Endothelial cell of umbilical vein (primary cell): ENCODE data around the gene CCHCR1. TPM values are rescaled to one million over a fixed set of nuclear protein-coding genes. Genes with fewer than 3 reads are reported as not detected.

Source experiments
- BruUV-seq: library from RNA; stranded (reverse); fragments of 400-500 nt; replicated peaks from 2 replicates; lab custom pipeline; 2021; lab: Mats Ljungman, UMichigan
- CTCF ChIA-PET: fragments of 300-600, 350-600 bp; sonication (Branson Sonifier 250); formaldehyde crosslinking; loops from one replicate; lab custom pipeline; 2021; ENCODE audit warnings: antibody characterized with exemption, inconsistent platforms; lab: Charles Lee
- POLR2A ChIA-PET: fragments of 300-600, 350-600 bp; sonication (Branson Sonifier 250); formaldehyde crosslinking; loops from one replicate; lab custom pipeline; 2021; ENCODE audit warnings: antibody characterized with exemption, inconsistent platforms; lab: Charles Lee
- DNase-seq: peaks from one replicate; pipeline ENCODE4 v3.0.0-alpha.2; 2011; ENCODE audit warnings: low read depth, low spot score
- FAIRE-seq: peaks from 2 replicates; lab custom pipeline; 2011; peaks lifted over from hg19 to GRCh38; lab: Jason Lieb, UNC
- H2AFZ ChIP-seq: 2 replicates; pipeline ENCODE4 v1.6.0; 2012; ENCODE audit warnings: low read depth, low read length, control low read depth, inconsistent platforms
- H3K27ac ChIP-seq: 2 replicates; pipeline ENCODE4 v1.5.1; 2011; ENCODE audit warnings: low read depth, mild to moderate bottlenecking, control low read depth, low read length, moderate library complexity; ENCODE audit not compliant: insufficient read depth
- H3K27me3 ChIP-seq, 2 experiments: 2 replicates each; pipeline versions ENCODE4 v1.6.0 to v1.6.1; 2011; ENCODE audit warnings: low read length in 2 of 2, mixed read lengths in 1 of 2; ENCODE audit not compliant: control insufficient read depth in 2 of 2, insufficient read depth in 2 of 2
- H3K36me3 ChIP-seq, 2 experiments: 2 replicates in 1 of 2; 3 replicates in 1 of 2; pipeline ENCODE4 v1.5.1; 2011; ENCODE audit warnings: low read length in 2 of 2, mild to moderate bottlenecking in 1 of 2, moderate library complexity in 1 of 2; ENCODE audit not compliant: control insufficient read depth in 2 of 2, insufficient read depth in 2 of 2; ENCODE audit errors: extremely low read depth in 1 of 2
- H3K4me1 ChIP-seq: 3 replicates; pipeline ENCODE4 v1.5.1; 2011; ENCODE audit warnings: mild to moderate bottlenecking, low read length; ENCODE audit not compliant: control insufficient read depth, insufficient read depth; ENCODE audit errors: extremely low read depth
- H3K4me2 ChIP-seq: 2 replicates; pipeline ENCODE4 v1.6.1; 2011; ENCODE audit warnings: low read length, control low read depth, mixed read lengths; ENCODE audit not compliant: insufficient read depth
- H3K4me3 ChIP-seq, 3 experiments: fragments of 200-600 bp in 1 of 3; sonication (generic), shearing (Covaris generic) in 1 of 3; replicated peaks in 1 of 3; 2 replicates each; pipeline ENCODE4 v1.5.1; 2011 to 2016; ENCODE audit warnings: control low read depth in 3 of 3, low read length in 3 of 3, mild to moderate bottlenecking in 2 of 3, inconsistent platforms in 1 of 3, low read depth in 1 of 3, moderate library complexity in 1 of 3; ENCODE audit not compliant: insufficient read depth in 1 of 3
- H3K79me2 ChIP-seq: 2 replicates; pipeline ENCODE4 v1.6.0; 2012; ENCODE audit warnings: low read length, inconsistent platforms; ENCODE audit not compliant: control insufficient read depth, insufficient read depth
- H3K9ac ChIP-seq: replicated peaks from 2 replicates; pipeline ENCODE3; 2011; ENCODE audit warnings: low read length, control low read depth; ENCODE audit not compliant: insufficient read depth; ENCODE audit errors: extremely low read depth
- H3K9me1 ChIP-seq: replicated peaks from 3 replicates; pipeline ENCODE4 v1.6.0; 2011; ENCODE audit warnings: mild to moderate bottlenecking, low read length; ENCODE audit not compliant: control insufficient read depth, insufficient read depth; ENCODE audit errors: extremely low read depth
- H3K9me3 ChIP-seq: replicated peaks from 2 replicates; pipeline ENCODE4 v1.5.1; 2012; ENCODE audit warnings: low read length, inconsistent platforms; ENCODE audit not compliant: control insufficient read depth, insufficient read depth
- H4K20me1 ChIP-seq: replicated peaks from 2 replicates; pipeline ENCODE3; 2011; ENCODE audit warnings: mild to moderate bottlenecking, low read length; ENCODE audit not compliant: control insufficient read depth, insufficient read depth; ENCODE audit errors: extremely low read depth
- EZH2 ChIP-seq: IDR thresholded peaks from 2 replicates; pipeline ENCODE4 v1.6.1; 2012; ENCODE audit warnings: borderline replicate concordance, low read depth, mild to moderate bottlenecking, moderate library complexity, low read length, inconsistent platforms; ENCODE audit not compliant: severe bottlenecking
- FOS ChIP-seq: IDR thresholded peaks from 2 replicates; pipeline ENCODE4 v1.6.1; 2011; ENCODE audit warnings: mild to moderate bottlenecking, low read length, moderate library complexity, borderline replicate concordance; ENCODE audit not compliant: insufficient read depth
- GATA2 ChIP-seq: IDR thresholded peaks from 2 replicates; pipeline ENCODE4 v1.7.0; 2011; ENCODE audit warnings: low read depth, mild to moderate bottlenecking, moderate library complexity, mixed read lengths, low read length; ENCODE audit not compliant: insufficient read length, insufficient read depth
- JUN ChIP-seq: IDR thresholded peaks from 2 replicates; pipeline ENCODE4 v1.6.1; 2011; ENCODE audit warnings: borderline replicate concordance, low read depth; ENCODE audit not compliant: insufficient read length, insufficient read depth
- MYC ChIP-seq: IDR thresholded peaks from one replicate; pipeline ENCODE4 v1.6.1; 2011; ENCODE audit warnings: mild to moderate bottlenecking, low read depth, low read length
- POLR2A ChIP-seq: IDR thresholded peaks from 2 replicates; pipeline ENCODE4 v1.6.1; 2012; ENCODE audit warnings: low read depth, mild to moderate bottlenecking, control low read depth, low read length
- POLR2AphosphoS5 ChIP-seq: IDR thresholded peaks from 2 replicates; pipeline ENCODE4 v1.6.1; 2012; ENCODE audit warnings: low read depth, mild to moderate bottlenecking, control low read depth, low read length, moderate library complexity; ENCODE audit not compliant: insufficient read depth
- dilution Hi-C: fragments of 300-500 bp; cut with MboI; formaldehyde crosslinking; loops from one replicate; pipeline ENCODE4 v1.15.0; 2019; ENCODE audit warnings: low sequenced_read_pairs; ENCODE audit not compliant: extremely low pct_ligation_motif_present
- intact Hi-C: fragments of 100-400 bp; cut with micrococcal nuclease; formaldehyde crosslinking; loops from one replicate; pipeline ENCODE4 v1.10.0; 2022
- polyA plus RNA-seq, 4 experiments: library from polyadenylated mRNA; depleted of rRNA in 3 of 4; stranded (reverse) in 3 of 4; unstranded in 1 of 4; fragments of >200 nt; gene quantifications; 2 replicates each; pipeline versions ENCODE4 v1.2.1 to v1.2.3, GENCODE V29; 2011 to 2012; ENCODE audit warnings: missing spikeins in 1 of 4
- total RNA-seq: library from RNA; stranded (reverse); gene quantifications from 2 replicates; pipeline ENCODE4 v1.2.3, GENCODE V29; 2021
- TF ChIP-seq, protein P1 (sequence below): IDR thresholded peaks from 2 replicates; pipeline ENCODE4 v1.6.1; 2011; ENCODE audit not compliant: insufficient read depth, insufficient read length
- TF ChIP-seq, protein P2 (sequence below), 2 donors: IDR thresholded peaks; 1 replicate in 1 of 2; 2 replicates in 1 of 2; pipeline ENCODE4 v1.5.1; 2011; ENCODE audit warnings: low read length in 2 of 2, mild to moderate bottlenecking in 2 of 2, moderate library complexity in 2 of 2, control low read depth in 1 of 2, inconsistent platforms in 1 of 2, low read depth in 1 of 2; ENCODE audit not compliant: insufficient read depth in 1 of 2; ENCODE audit errors: extremely low read depth in 1 of 2

The CCHCR1 gene
- total and polyA plus RNA-seq, 2 donors (not counting 3 experiments of a cell fraction or from before 2014, with no cell fraction given) = 12.8 to 23.2 TPM

DNA sequence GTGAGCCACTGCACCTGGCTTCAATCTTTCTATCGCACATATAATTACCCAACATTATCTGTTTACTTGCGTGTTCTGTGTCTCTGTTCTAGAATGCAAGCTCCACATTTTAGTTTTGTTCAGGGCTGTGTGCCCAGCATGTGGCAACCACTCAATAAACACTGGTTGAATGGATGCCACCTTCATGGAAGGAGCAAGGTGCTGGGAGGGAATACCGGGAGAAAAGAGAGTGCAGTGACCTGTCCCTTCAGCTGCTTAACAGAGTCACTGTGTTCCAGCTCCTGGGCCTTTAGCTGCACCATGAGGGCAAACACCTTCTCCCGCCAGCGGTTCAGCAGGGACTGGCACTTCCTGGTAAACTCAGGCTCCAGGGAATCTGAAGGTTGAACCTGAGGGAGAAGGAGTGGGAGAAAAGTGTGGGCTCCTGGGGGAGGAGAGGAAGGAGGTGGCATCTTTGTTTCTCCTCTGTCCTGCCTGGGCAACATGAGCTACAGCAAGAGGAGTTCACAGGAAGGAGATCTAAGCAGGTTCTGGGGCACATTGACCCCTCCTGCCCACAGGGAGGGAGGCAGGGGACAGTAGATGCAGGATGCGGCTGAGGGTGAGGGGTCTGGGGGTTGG lies 7.7 kb downstream of the CCHCR1 start:
- dilution Hi-C loops = no loop called here

More for the DNA sequence above, 7.7 kb downstream of the CCHCR1 start:
- BruUV-seq = no TSS peak
- Histone ChIP-seq H3K36me3 (peaks cover 0 to 7% of the 10 kb centered on the region in 2 experiments), H2AFZ (no peak overlapping the region), H3K4me3 (no peak overlapping the region), H3K9me1 (no peaks in the 10 kb centered on the region), H3K9me3 (no peaks in the 10 kb centered on the region), H3K4me1 (no peaks in the 10 kb centered on the region), H3K27me3 (no peaks in the 10 kb centered on the region), H4K20me1 (no peaks in the 10 kb centered on the region), H3K27ac (no peak overlapping the region), H3K4me2 (no peak overlapping the region), H3K9ac (no peak overlapping the region), H3K79me2 (no peaks in the 10 kb centered on the region)
- intact Hi-C loops = no loop called here
- FAIRE-seq = no peak
- TF ChIP-seq GATA2 (no peak), JUN (no peak), POLR2A (no peak), EZH2 (no peak), MYC (no peak), FOS (no peak), POLR2AphosphoS5 (no peak)
- TF ChIP-seq, protein P1, sequence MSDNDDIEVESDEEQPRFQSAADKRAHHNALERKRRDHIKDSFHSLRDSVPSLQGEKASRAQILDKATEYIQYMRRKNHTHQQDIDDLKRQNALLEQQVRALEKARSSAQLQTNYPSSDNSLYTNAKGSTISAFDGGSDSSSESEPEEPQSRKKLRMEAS = no peak
- TF ChIP-seq, protein P2, sequence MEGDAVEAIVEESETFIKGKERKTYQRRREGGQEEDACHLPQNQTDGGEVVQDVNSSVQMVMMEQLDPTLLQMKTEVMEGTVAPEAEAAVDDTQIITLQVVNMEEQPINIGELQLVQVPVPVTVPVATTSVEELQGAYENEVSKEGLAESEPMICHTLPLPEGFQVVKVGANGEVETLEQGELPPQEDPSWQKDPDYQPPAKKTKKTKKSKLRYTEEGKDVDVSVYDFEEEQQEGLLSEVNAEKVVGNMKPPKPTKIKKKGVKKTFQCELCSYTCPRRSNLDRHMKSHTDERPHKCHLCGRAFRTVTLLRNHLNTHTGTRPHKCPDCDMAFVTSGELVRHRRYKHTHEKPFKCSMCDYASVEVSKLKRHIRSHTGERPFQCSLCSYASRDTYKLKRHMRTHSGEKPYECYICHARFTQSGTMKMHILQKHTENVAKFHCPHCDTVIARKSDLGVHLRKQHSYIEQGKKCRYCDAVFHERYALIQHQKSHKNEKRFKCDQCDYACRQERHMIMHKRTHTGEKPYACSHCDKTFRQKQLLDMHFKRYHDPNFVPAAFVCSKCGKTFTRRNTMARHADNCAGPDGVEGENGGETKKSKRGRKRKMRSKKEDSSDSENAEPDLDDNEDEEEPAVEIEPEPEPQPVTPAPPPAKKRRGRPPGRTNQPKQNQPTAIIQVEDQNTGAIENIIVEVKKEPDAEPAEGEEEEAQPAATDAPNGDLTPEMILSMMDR (IDR thresholded peaks at IDR 0.05; ENCODE audit: extremely low read depth in 1 of 2, insufficient read depth in 1 of 2, low read depth in 1 of 2, low read length in 2 of 2) = no peak
- DNase-seq = no peak
- CTCF ChIA-PET = interaction anchor here (1.1 to 1.5 kb wide), 2 partner anchors 13 to 43 kb away, joined by 4 to 5 read pairs; no protein-coding TSS in a partner anchor
- POLR2A ChIA-PET = no interaction called here
